AG04449 (cell line): Measurements from ENCODE around the gene MPZL2.

ENCODE experiments used
- CTCF ChIA-PET: fragments of 350-600 bp; formaldehyde crosslinking; extraction: SDS; loops from one replicate; lab custom pipeline; 2021; ENCODE audit warnings: antibody characterized with exemption; lab: Yijun Ruan, JAX
- POLR2A ChIA-PET: fragments of 400-600, 350-600 bp; formaldehyde crosslinking; extraction: SDS; loops from one replicate; lab custom pipeline; 2020; ENCODE audit warnings: antibody characterized with exemption, inconsistent platforms; lab: Yijun Ruan, JAX
- DNase-seq: peaks from one replicate; pipeline ENCODE4 v3.0.0-alpha.2; 2010; ENCODE audit warnings: low read depth, low spot score
- H3K4me3 ChIP-seq: 2 replicates; pipeline ENCODE4 v1.5.1; 2011; ENCODE audit warnings: low read depth, mild to moderate bottlenecking, control low read depth, low read length
- TF ChIP-seq, protein P1 (sequence below): IDR thresholded peaks from one replicate; pipeline ENCODE4 v1.5.1; 2011; ENCODE audit warnings: mild to moderate bottlenecking, moderate library complexity, low read length, control low read depth, inconsistent platforms; ENCODE audit not compliant: insufficient read depth; ENCODE audit errors: missing control alignments

MPZL2 gene

DNA sequence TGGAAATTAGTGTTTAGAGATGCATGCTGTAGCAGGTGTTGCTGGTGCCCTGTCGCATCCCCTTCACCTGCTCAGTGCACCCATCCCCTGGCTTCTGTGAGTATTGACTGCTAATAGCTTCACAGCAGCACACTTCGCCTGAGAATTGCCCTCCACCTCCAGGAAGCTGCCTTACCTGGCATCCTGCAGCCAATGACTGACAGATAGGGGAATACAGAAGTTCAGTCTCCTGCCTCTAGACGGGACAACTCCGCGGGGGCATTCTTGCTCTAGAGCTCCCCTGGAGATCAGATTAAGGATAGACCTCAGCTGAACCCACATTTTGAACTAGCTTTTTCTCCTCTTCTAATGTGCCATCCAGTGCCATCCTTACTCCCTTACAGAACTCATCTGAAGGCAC, 31.1 kb upstream of the MPZL2 start:
- TF ChIP-seq, protein P1, sequence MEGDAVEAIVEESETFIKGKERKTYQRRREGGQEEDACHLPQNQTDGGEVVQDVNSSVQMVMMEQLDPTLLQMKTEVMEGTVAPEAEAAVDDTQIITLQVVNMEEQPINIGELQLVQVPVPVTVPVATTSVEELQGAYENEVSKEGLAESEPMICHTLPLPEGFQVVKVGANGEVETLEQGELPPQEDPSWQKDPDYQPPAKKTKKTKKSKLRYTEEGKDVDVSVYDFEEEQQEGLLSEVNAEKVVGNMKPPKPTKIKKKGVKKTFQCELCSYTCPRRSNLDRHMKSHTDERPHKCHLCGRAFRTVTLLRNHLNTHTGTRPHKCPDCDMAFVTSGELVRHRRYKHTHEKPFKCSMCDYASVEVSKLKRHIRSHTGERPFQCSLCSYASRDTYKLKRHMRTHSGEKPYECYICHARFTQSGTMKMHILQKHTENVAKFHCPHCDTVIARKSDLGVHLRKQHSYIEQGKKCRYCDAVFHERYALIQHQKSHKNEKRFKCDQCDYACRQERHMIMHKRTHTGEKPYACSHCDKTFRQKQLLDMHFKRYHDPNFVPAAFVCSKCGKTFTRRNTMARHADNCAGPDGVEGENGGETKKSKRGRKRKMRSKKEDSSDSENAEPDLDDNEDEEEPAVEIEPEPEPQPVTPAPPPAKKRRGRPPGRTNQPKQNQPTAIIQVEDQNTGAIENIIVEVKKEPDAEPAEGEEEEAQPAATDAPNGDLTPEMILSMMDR = no peak
- POLR2A ChIA-PET = no interaction called here
- no peak overlapping the region for H3K4me3 ChIP-seq
- DNase-seq = no peak
- CTCF ChIA-PET = interaction anchor here (0.7 to 2.1 kb wide), 16 partner anchors 9 to 193 kb away, joined by 3 to 11 read pairs (median 4); partner anchors contain the start of gene MPZL2

DNA sequence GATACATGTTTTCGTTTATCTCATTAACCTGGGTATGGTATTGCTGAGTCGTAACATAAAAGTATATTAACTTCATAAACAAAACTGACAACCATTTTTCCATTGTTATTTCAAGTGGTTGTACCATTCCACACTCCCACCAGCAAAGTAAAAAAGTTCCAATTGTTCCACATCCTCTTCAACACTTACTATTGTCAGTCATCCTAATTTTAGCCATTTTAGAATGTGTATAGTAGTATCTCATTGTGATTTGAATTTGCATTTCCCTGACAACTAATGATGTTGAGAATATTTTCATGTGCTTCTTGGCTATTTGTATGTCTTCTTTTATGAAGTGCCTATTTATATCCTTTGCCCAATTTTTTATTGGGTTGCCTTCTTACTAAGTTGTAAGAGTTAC, 30.0 kb upstream of the MPZL2 start:
- TF ChIP-seq, protein P1 = no peak
- ChIA-PET POLR2A (no interaction called here), CTCF (no interaction called here)
- H3K4me3 ChIP-seq = no peak overlapping the region
- DNase-seq = no peak

DNA sequence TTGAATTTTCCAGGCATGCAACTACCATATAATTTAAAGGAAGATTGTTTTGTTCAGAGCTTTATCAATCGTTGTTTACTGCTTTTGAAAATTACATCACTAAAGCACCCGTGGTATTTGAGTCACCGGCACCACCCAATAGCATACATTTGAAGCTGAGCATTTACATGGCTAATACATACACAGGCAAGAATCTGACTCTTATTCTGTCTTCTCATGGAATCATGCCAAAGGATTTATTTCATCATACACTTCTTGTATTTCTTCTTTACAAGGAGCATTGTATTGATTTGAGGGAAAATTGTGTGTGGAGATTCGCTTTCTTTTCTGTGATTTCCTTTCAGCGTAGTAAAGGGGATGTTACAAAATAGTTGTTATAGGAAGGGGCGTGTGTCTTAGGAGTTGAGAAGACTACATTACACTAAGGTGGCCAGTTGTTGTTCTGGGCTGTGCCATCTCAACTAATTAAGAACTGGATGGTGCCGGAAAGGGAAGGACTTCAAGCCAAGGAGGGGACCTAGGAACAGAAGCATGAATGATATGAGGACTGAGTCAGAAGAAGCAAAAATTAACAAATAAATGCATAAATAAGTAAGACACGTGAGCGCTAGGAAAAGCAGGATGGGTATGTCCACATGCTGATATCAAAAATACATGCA, 27.5 kb upstream of the MPZL2 start:
- ChIA-PET POLR2A (no interaction called here), CTCF (interaction anchor here (2.0 kb wide), 1 partner anchor 93 kb away, joined by 11 read pairs; no protein-coding TSS in a partner anchor)
- H3K4me3 ChIP-seq = no peak overlapping the region
- no peak for DNase-seq
- TF ChIP-seq, protein P1 = no peak

DNA sequence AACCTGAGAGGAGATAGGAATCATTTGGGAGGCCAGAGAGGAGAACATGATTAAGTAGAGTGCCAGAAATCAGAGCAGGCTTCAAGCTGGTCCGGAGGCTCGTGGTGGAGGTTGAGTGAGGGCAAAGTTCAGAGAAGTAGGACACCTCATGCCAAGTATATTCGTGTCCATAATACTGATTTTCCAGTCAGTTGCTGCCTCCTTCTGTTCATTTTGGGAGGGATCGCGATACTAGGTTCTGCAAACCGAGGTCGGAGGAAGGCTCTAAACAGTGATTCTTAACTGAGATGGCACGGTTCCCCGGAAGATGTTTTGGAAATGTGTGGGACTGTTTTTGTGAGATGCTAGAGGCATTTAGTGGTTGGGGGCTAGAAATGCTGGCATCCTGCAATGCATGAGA, 26.8 kb upstream of the MPZL2 start:
- ChIA-PET CTCF (interaction anchor here (2.0 kb wide), 1 partner anchor 93 kb away, joined by 11 read pairs; no protein-coding TSS in a partner anchor), POLR2A (no interaction called here)
- no peak for DNase-seq
- TF ChIP-seq, protein P1 = no peak
- no peak overlapping the region for H3K4me3 ChIP-seq

DNA sequence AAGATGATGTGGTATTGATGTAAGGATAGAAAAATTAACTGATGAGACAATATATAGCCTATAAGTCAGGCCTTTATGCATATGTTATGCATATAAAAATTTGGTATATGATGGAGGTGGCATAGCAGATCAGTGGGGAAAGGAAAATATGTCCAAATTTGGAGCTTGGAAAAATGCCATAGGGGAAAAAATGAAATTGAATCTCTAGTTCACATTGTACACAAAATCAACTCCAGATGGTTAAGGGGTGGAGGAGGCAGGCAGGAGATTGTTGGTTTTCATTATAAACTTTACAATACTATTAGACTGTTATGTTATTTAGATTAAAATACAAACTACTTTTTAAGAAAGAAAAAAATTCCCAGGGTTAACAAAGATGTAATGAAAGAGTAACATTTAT, 25.3 kb upstream of the MPZL2 start:
- ChIA-PET POLR2A (no interaction called here), CTCF (interaction anchor here (1.6 kb wide), 1 partner anchor 91 kb away, joined by 6 read pairs; no protein-coding TSS in a partner anchor)
- TF ChIP-seq, protein P1 = no peak
- no peak for DNase-seq
- H3K4me3 ChIP-seq = no peak overlapping the region

DNA sequence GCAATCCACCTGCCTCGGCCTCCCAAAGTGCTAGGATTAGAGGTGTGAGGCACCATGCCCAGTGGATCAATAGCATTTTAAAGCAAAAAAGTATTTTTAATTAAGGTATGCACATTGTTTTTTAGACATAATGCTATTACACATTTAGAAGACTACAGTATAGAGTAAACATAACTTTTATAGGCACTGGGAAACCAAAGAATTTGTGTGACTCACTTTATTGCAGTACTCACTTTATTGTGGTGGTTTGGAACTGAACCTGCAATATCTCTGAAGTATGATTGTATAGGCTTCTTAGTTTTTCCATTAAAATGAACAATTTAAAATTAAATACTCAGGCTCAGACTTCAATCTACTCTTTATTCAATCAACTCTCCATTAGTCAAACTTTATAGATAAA, 22.9 kb upstream of the MPZL2 start:
- CTCF ChIA-PET = no interaction called here
- TF ChIP-seq, protein P1 = no peak
- H3K4me3 ChIP-seq = no peak overlapping the region
- POLR2A ChIA-PET = no interaction called here
- no peak for DNase-seq
